IPS-11a (cell line): ENCODE measurements around the gene PRTG.
"Not testable (repeated sequence)": the region's sequence is repeated elsewhere in the genome, so short reads cannot be mapped to it uniquely, and the experiment has no call there.

ENCODE experiments used
- H3K4me3 ChIP-seq: one replicate; pipeline ENCODE4 v1.5.1; 2013; ENCODE audit warnings: low read depth, low read length, control low read depth

Gene PRTG

DNA sequence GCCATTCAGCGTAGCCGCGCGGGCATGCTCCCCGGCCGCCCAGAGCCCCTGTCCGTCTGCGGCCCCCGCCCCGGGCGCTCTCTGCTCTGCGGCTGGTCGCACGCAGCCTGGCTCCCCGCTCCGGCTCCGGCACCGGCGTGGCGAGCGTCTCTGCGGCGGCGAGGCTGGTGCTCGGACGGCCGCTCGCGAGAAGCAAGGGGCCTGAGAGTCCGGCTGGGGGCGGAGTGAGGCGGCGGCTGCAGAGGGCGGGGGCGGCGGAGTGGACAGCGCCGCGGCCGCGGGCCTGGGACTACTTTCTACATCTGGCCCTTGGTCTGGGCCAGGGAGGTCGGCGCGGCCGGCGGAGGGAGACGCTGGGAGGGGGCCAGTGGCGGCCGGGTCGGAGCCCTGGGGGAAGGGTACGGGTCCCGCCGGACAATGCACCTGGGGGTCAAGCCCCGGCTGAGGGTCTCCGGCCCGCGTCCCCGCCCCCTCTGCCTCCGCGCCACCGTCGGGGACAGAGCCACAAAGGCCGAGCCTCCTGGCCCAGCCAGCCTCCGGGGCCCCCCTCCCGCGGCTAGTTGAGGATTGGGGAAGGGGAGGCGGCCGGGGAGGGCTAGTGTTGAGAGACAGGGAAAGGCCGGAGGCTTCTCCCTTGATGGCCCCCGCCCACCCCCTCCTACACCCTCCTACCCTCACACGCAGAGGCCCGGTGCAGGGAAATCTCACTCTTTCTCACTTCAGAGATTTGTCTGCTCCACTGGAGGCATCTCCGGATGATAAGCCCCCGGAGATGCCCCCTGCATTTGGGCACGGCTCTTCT lies at the start of gene PRTG:
Gene PRTG (minus strand): TSS at position 226 of the 802 bp plus-strand sequence. CDS start 221 bp downstream, at position 5.
- peak within 1 kb of the TSS; percentile 56 for H3K4me3 ChIP-seq

- no peak overlapping the region for H3K4me3 ChIP-seq
Observed at GRCh38 chr15:55791551-55792400, 48.8 kb upstream of the PRTG start.

DNA sequence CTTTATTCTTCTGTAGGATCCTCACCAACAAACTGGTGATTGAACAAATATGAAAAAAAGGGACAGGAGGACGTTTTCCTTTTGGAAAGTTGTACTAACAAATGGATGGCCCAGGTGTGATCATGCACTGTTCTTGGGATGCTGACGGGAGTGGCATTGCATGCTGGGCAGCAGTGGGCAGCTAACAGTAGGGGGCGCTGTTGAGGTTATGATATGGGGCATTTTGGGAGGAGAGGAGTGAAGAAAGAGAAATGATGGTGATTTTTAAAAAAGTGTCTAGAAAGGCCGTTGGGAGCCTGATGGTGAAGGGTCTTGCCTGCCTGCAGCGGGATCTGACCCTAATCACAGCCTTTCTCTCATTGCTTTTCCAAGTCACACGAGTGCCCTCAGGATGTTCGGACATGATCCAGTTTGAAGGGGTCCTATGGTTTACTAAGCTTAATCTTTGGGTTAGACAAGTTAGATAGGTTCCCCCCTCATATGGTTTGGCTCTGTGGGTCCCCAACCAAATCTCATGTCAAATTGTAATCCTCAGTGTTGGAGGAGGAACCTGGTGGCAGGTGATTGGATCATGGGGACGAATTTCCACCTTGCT lies 46.2 kb upstream of the PRTG start:
- no peak overlapping the region for H3K4me3 ChIP-seq

- H3K4me3 ChIP-seq: no peak overlapping the region
Observed at GRCh38 chr15:55786341-55786740, 43.4 kb upstream of the PRTG start.

GRCh38 chr15:55785593-55785992 lies 42.6 kb upstream of the PRTG start:
- not testable (repeated sequence) for H3K4me3 ChIP-seq

- no peak overlapping the region for H3K4me3 ChIP-seq
Observed at GRCh38 chr15:55784286-55784685, 41.3 kb upstream of the PRTG start.

DNA sequence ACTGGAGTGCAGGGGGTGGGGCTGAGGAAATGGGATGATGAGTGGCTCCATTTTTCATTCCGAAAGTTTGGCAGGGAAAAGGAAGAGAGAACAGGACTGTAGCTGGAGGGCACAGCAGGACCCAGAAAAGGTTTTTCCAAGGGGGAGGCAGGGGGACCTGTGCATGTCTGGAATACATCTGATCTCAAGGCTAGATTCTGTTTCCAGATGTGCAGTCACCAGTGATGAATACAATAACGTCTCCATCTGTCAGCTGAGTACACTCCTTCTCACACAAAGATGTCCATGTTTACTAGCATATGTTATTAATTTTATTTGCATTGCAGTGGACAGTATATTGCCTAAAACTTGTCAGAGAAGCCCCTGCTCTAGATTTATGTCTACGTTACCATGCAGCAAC lies 39.9 kb upstream of the PRTG start:
- H3K4me3 ChIP-seq: no peak overlapping the region

DNA sequence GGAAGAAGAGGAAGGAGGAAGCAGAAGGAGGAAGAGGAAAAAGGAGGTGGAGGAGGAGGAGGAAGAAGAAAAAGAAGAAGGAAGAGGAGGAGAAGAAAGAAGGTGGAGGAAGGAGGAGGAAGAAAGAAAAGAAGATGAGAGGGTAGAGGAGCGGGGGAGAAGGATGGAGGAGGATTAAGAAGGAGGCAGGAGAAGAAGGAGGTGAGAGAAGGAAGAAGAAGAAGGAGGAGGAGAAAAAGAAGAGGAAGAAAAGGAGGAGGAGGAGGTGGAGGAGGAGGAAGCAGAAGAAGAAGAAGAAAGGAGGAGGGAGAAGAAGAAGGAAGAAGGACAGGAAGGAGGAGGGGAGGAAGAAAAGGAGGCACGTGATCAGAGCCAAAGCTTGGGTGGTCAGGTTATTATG lies 37.3 kb upstream of the PRTG start:
- no peak overlapping the region for H3K4me3 ChIP-seq

DNA sequence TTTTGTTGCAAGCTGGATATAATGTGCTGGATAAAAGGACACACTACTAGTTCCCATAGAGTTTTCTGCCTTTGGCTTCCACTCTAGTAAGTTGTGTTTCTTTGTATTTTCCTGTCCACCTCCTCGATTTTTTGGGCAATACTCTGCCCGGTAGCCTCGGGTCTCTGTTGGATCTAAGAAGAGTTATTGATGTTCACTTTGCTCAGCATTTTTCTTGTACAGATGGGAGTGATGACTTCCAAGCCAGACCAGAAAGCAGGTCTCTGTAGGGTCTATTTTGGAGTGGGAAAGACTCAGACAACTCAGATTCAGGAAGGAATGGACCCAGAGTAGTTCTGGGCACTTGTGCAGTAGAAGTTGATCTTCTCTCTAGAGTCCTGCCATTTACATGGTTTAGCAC lies 36.0 kb upstream of the PRTG start:
- H3K4me3 ChIP-seq: no peak overlapping the region

GRCh38 chr15:55775316-55775715 lies 32.4 kb upstream of the PRTG start:
- H3K4me3 ChIP-seq: no peak overlapping the region

DNA sequence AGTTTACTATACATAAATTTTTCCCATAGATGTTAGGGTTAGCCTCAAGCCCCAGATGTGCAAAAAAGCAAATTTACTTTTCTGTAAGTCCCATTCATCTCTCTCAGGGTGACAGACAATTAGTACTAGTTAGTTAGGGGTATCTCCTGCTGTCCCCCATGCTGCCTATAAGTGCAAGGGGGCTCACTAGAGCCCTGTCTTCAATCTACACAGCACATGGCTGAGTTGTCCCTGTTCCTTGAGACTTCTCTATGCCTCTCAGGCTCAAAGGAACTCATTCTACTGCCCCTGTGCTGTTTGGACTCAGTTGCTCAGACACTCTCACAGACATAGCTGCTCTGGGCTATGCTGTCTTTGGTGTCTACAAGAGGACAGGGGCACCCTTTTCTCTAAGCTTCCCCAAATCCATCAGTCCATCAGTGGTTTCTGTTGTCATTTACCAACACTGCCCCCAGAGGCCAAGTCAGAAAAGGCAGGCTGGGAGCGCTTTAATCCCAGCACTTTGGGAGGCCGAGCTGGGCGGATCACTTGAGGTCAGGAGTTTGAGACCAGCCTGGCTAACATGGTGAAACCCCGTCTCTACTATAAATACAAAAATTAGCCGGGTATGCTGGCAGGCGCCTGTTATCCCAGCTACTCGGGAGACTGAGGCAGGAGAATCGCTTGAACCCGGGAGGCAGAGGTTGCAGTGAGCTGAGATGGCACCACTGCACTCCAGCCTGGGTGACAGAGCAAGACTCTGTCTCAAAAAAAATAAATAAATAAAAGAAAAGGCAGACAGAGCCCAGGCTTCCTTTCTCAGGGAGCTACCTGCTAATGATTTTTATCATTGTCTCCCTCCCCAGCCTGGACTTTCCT lies 31.4 kb upstream of the PRTG start:
- H3K4me3 ChIP-seq: no peak overlapping the region

DNA sequence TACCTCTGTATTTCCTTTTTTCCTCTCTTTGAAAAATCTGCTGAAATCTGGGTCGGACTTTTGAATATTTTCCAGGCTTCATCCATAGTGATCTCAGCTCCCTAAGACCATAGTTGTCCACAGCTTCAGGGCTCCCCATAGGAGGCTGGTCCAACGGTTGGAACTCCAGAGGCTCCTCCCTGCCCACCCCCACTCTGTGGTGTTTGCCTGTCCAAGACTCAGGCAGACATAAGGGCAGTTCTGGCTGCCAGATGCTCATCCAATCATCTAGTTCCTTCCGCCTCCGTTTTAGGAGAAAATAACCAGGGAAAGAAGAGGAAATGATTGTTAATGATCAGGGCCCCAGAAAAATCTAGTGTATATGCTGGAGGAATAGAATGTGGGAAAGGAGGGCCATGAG lies 27.9 kb upstream of the PRTG start:
- H3K4me3 ChIP-seq: no peak overlapping the region

GRCh38 chr15:55770261-55770660 lies 27.3 kb upstream of the PRTG start:
- no peak overlapping the region for H3K4me3 ChIP-seq

GRCh38 chr15:55768670-55769185 lies 25.8 kb upstream of the PRTG start:
- H3K4me3 ChIP-seq: no peak overlapping the region

DNA sequence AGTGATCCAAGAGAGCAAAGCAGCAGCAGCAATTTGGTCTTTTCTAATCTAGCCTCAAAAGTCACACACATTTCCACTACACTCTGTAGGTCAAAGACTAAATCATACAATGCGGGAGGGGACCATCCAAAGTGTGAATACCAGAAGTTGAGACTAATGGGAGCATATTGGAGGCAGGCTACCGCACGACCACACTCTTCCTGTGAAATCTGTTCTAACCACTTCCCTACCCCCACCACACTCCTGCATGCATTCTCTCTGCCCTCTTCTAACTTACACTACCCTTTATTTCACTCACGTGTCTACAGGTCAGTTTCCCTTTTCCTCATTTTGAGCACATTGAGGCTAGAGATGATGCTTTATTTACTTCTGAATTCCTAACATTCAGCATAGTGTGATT lies 23.7 kb upstream of the PRTG start:
- no peak overlapping the region for H3K4me3 ChIP-seq

- H3K4me3 ChIP-seq: no peak overlapping the region
Observed at GRCh38 chr15:55764398-55764797, 21.4 kb upstream of the PRTG start.

DNA sequence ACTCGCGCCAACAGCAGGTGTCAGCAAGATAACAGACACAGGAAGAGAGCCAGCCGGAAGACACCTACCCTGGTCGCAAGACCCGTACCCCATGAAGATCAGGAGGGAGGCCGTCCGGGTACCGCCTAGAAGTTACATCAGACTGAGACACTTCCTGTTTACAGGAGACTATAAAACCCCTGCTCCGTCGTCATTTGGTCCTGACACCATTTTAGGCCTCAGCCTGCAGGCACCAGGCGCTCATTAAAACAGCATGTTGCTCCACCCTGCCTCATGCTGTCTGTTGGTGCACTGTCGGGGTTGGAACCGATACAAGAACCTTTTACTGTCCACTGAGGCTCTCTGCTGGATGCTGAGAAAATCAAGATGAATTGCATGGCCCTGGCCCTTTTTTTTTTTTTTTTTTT lies 15.6 kb upstream of the PRTG start:
- no peak overlapping the region for H3K4me3 ChIP-seq

DNA sequence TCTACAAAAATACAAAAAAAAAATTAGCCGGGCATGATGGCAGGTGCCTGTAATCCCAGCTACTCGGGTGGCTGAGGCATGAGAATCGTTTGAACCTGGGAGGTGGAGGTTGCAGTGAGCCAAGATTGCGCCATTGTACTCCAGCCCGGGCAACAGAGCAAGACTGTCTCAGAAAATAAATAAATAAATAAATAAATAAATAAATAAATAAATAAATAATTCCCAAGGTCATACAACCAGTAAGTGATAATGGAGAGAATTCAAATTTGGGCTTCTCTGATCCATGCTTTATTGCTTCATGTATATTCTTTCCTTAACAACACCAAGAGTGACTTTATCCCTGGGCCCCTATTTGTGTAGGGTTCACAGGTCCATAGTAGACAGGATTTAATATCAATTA lies 10.5 kb upstream of the PRTG start:
- H3K4me3 ChIP-seq: not testable (repeated sequence)

- H3K4me3 ChIP-seq: no peak overlapping the region
Observed at GRCh38 chr15:55750706-55751105, 7.8 kb upstream of the PRTG start.
